HepG2 (cell line): Measurements from ENCODE around the gene PTGES3. TPM values are rescaled to one million over a fixed set of nuclear protein-coding genes. Genes with fewer than 3 reads are reported as not detected.

Experiments
- AKAP8 ChIP-seq: sonication (generic); formaldehyde crosslinking; IDR thresholded peaks from 2 replicates; pipeline ENCODE4 v1.5.1; 2020; ENCODE audit warnings: mild to moderate bottlenecking, missing genetic modification reagents
- ATF6 ChIP-seq: sonication (generic); formaldehyde crosslinking; conservative IDR thresholded peaks from 2 replicates; pipeline ENCODE4 v1.4.0; 2020; ENCODE audit warnings: missing genetic modification reagents
- ATM ChIP-seq: fragments of 450-650 bp; IDR thresholded peaks from 2 replicates; pipeline ENCODE4 v1.7.1; 2017; ENCODE audit warnings: mild to moderate bottlenecking, borderline replicate concordance
- CREM ChIP-seq, 2 experiments: sonication (generic) in 1 of 2; formaldehyde crosslinking in 1 of 2; IDR thresholded peaks; 2 replicates each; pipeline versions ENCODE4 v1.4.0 to v1.6.1; 2016 to 2020; ENCODE audit warnings: antibody characterized with exemption in 1 of 2, mild to moderate bottlenecking in 1 of 2, missing genetic modification reagents in 1 of 2
- NFKB2 ChIP-seq: sonication (generic); formaldehyde crosslinking; IDR thresholded peaks from 2 replicates; pipeline ENCODE4 v1.4.0; 2020; ENCODE audit warnings: missing genetic modification reagents, borderline replicate concordance
- PCBP1 ChIP-seq: fragments of 200-400 bp; formaldehyde crosslinking; IDR thresholded peaks from 2 replicates; pipeline ENCODE4 v1.6.1; 2017; ENCODE audit warnings: mild to moderate bottlenecking, low read depth, low read length, borderline replicate concordance
- RFXANK ChIP-seq: IDR thresholded peaks from 2 replicates; pipeline ENCODE4 v1.6.1; 2016
- RXRA ChIP-seq: sonication (generic); formaldehyde crosslinking; IDR thresholded peaks from 2 replicates; pipeline ENCODE4 v1.5.1; 2020; ENCODE audit warnings: missing genetic modification reagents
- ZBTB39 ChIP-seq: sonication (generic); formaldehyde crosslinking; IDR thresholded peaks from 2 replicates; pipeline ENCODE4 v1.5.0; 2020; ENCODE audit warnings: missing genetic modification reagents
- ZBTB42 ChIP-seq: sonication (generic); formaldehyde crosslinking; IDR thresholded peaks from 2 replicates; pipeline ENCODE4 v1.5.0; 2020; ENCODE audit warnings: mild to moderate bottlenecking, missing genetic modification reagents
- ZBTB46 ChIP-seq: sonication (generic); formaldehyde crosslinking; IDR thresholded peaks from 2 replicates; pipeline ENCODE4 v1.4.0; 2020; ENCODE audit warnings: mild to moderate bottlenecking, missing genetic modification reagents, borderline replicate concordance
- ZFYVE20 ChIP-seq: sonication (generic); formaldehyde crosslinking; IDR thresholded peaks from 2 replicates; pipeline ENCODE4 v1.8.0; 2023; ENCODE audit warnings: low read depth, mild to moderate bottlenecking, moderate library complexity, missing genetic modification reagents, borderline replicate concordance
- ZNF296 ChIP-seq: sonication (generic); formaldehyde crosslinking; conservative IDR thresholded peaks from 2 replicates; pipeline ENCODE4 v1.5.0; 2020; ENCODE audit warnings: mild to moderate bottlenecking, missing genetic modification reagents
- ZNF354B ChIP-seq: sonication (generic); formaldehyde crosslinking; IDR thresholded peaks from 2 replicates; pipeline ENCODE4 v1.8.0; 2022; ENCODE audit warnings: mild to moderate bottlenecking, missing genetic modification reagents
- ZNF564 ChIP-seq: sonication (generic); formaldehyde crosslinking; IDR thresholded peaks from 2 replicates; pipeline ENCODE4 v1.8.1; 2023; ENCODE audit warnings: mild to moderate bottlenecking, missing genetic modification reagents
- ZNF570 ChIP-seq: sonication (generic); formaldehyde crosslinking; IDR thresholded peaks from 2 replicates; pipeline ENCODE4 v1.4.0; 2020; ENCODE audit warnings: mild to moderate bottlenecking, missing genetic modification reagents, borderline replicate concordance
- ZNF678 ChIP-seq: sonication (generic); formaldehyde crosslinking; IDR thresholded peaks from 2 replicates; pipeline ENCODE4 v1.4.0; 2020; ENCODE audit warnings: mild to moderate bottlenecking, missing genetic modification reagents
- ZNF766 ChIP-seq: sonication (generic); formaldehyde crosslinking; IDR thresholded peaks from 2 replicates; pipeline ENCODE4 v1.5.0; 2020; ENCODE audit warnings: missing genetic modification reagents, borderline replicate concordance
- ZSCAN9 ChIP-seq: IDR thresholded peaks from 2 replicates; pipeline ENCODE4 v1.6.1; 2016; ENCODE audit warnings: borderline replicate concordance
- ZZZ3 ChIP-seq: sonication (generic); formaldehyde crosslinking; IDR thresholded peaks from 2 replicates; pipeline ENCODE4 v1.4.0; 2020; ENCODE audit warnings: missing genetic modification reagents, mild to moderate bottlenecking, borderline replicate concordance
- polyA plus RNA-seq, 8 experiments: library from polyadenylated mRNA; depleted of rRNA in 3 of 8; stranded (reverse) in 7 of 8; unstranded in 1 of 8; fragments of >200 nt; fragmentation: Illumina TruSeq in 4 of 8; extraction: Trizol in 4 of 8; gene quantifications; 2 replicates each; pipeline versions ENCODE4 v1.2.1 to v1.2.3, GENCODE V29; 2011 to 2016; ENCODE audit warnings: low read depth in 4 of 8, missing spikeins in 1 of 8, mixed read lengths in 1 of 8; ENCODE audit not compliant: insufficient read depth in 1 of 8
- total RNA-seq, 5 experiments: library from RNA; depleted of rRNA; stranded (reverse); fragments of >200 nt; fragmentation: Illumina TruSeq; extraction: Trizol; gene quantifications; 2 replicates each; pipeline ENCODE4 v1.2.3, GENCODE V29; 2016; ENCODE audit warnings: low read depth in 1 of 5
- TF ChIP-seq, protein P1 (sequence below): sonication (generic); formaldehyde crosslinking; IDR thresholded peaks from 2 replicates; pipeline ENCODE4 v1.4.0; 2020; ENCODE audit warnings: missing genetic modification reagents

The PTGES3 gene
- total and polyA plus RNA-seq, 2 of the 13 experiments (the other 11 are each of a cell fraction or from before 2014, with no cell fraction given): 54.4 to 159 TPM

DNA sequence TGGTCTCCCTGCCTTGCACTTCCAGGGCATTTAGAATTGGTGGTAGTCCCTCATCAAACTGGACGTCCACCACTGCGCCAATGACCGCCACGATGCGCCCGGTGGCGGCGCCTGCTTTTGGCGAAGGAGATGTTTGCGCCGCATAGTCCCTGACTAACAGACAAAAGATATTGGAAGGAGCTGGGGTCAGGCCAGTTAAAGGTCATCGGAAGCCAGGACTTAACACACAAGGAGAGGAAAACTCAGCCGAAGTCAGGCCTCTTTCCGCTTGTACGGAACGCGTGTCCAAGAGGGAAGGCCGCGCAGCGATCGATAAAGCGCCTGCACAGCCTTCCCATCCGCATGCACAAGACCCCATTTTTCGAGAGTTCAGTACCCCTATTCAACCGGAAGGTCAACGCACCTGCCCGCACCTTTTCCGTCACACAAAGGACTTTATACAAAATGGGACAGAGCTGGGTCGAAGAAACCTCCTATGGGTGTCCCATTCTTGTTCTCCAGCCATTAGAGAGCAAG lies 42.8 kb downstream of the PTGES3 start (continued):
- TF ChIP-seq, protein P1, sequence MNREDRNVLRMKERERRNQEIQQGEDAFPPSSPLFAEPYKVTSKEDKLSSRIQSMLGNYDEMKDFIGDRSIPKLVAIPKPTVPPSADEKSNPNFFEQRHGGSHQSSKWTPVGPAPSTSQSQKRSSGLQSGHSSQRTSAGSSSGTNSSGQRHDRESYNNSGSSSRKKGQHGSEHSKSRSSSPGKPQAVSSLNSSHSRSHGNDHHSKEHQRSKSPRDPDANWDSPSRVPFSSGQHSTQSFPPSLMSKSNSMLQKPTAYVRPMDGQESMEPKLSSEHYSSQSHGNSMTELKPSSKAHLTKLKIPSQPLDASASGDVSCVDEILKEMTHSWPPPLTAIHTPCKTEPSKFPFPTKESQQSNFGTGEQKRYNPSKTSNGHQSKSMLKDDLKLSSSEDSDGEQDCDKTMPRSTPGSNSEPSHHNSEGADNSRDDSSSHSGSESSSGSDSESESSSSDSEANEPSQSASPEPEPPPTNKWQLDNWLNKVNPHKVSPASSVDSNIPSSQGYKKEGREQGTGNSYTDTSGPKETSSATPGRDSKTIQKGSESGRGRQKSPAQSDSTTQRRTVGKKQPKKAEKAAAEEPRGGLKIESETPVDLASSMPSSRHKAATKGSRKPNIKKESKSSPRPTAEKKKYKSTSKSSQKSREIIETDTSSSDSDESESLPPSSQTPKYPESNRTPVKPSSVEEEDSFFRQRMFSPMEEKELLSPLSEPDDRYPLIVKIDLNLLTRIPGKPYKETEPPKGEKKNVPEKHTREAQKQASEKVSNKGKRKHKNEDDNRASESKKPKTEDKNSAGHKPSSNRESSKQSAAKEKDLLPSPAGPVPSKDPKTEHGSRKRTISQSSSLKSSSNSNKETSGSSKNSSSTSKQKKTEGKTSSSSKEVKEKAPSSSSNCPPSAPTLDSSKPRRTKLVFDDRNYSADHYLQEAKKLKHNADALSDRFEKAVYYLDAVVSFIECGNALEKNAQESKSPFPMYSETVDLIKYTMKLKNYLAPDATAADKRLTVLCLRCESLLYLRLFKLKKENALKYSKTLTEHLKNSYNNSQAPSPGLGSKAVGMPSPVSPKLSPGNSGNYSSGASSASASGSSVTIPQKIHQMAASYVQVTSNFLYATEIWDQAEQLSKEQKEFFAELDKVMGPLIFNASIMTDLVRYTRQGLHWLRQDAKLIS (CRISPR knock-in tag): no peak
- TF ChIP-seq RFXANK (CRISPR knock-in tag): no peak
- TF ChIP-seq AKAP8: peak; percentile 55; the same call in 1 of the 2 replicates
- 0 out of 2 replicates have a peak, but pooled peaks have one; percentile 20 for TF ChIP-seq ZZZ3 (CRISPR knock-in tag)
- no peak for TF ChIP-seq ZNF766 (CRISPR knock-in tag)
- TF ChIP-seq ZNF678 (CRISPR knock-in tag): 0 out of 2 replicates have a peak, but pooled peaks have one; percentile 14
- no peak for TF ChIP-seq ATF6 (CRISPR knock-in tag)
- TF ChIP-seq ATM: no peak
- no peak for TF ChIP-seq CREM (IDR thresholded peaks at IDR 0.05)
- TF ChIP-seq CREM (CRISPR knock-in tag; IDR thresholded peaks at IDR 0.05): no peak
- TF ChIP-seq ZSCAN9: no peak
- 0 out of 2 replicates have a peak, but pooled peaks have one; percentile 12 for TF ChIP-seq RXRA (CRISPR knock-in tag)
- no peak for TF ChIP-seq ZFYVE20 (CRISPR knock-in tag)
- TF ChIP-seq ZBTB42 (CRISPR knock-in tag): 0 out of 2 replicates have a peak, but pooled peaks have one; percentile 31
- TF ChIP-seq NFKB2 (CRISPR knock-in tag): no peak
- no peak for TF ChIP-seq ZNF564 (CRISPR knock-in tag)
- 0 out of 2 replicates have a peak, but pooled peaks have one; percentile 17 for TF ChIP-seq ZBTB46 (CRISPR knock-in tag)
- no peak for TF ChIP-seq ZNF354B (CRISPR knock-in tag)
- TF ChIP-seq ZBTB39 (CRISPR knock-in tag): no peak
- 0 out of 2 replicates have a peak, but pooled peaks have one; percentile 11 for TF ChIP-seq ZNF296 (CRISPR knock-in tag)
- TF ChIP-seq PCBP1: no peak
- 0 out of 2 replicates have a peak, but pooled peaks have one; percentile 1 for TF ChIP-seq ZNF570 (CRISPR knock-in tag)
